ENCODE results near the gene TTBK2.

GRCh38 chr15:42863572-42864239, 56.9 kb downstream of the TTBK2 start:
- no peak for TF ChIP-seq CTCF (IDR thresholded peaks at IDR 0.05)
- TF ChIP-seq POLR2A (IDR thresholded peaks at IDR 0.05), result no peak
